ENCODE measurements around the gene KCNH3. TPM values are rescaled to one million over a fixed set of nuclear protein-coding genes. Genes with fewer than 3 reads are reported as not detected.

Gene KCNH3
- total and polyA plus RNA-seq, 10 of the 15 experiments (the other 5 are each of a cell fraction or from before 2014, with no cell fraction given), result 0.03 to 0.45 (median 0.08) TPM; not detected in 5

GRCh38 chr12:49560695-49561094 is 21.9 kb downstream of the KCNH3 start (continued):
- no peak for TF ChIP-seq MEF2B (IDR thresholded peaks at IDR 0.05; ENCODE audit: partially characterized antibody, poor library complexity, severe bottlenecking)
- TF ChIP-seq NFYA (IDR thresholded peaks at IDR 0.05; ENCODE audit: borderline replicate concordance, low read depth, low read length), result no peak
- no peak for TF ChIP-seq ZNF24 (IDR thresholded peaks at IDR 0.05)
- TF ChIP-seq BACH1 (IDR thresholded peaks at IDR 0.05; ENCODE audit: borderline replicate concordance), result no peak
- no peak for TF ChIP-seq SRF (IDR thresholded peaks at IDR 0.05; ENCODE audit: low read depth in 2 of 2, low read length in 2 of 2)

GRCh38 chr12:49562233-49562632 is 23.4 kb downstream of the KCNH3 start:
- H3K27ac ChIP-seq (ENCODE audit: control insufficient read depth, insufficient read depth), result no peak overlapping the region
- TF ChIP-seq BCL3 (IDR thresholded peaks at IDR 0.05; ENCODE audit: borderline replicate concordance, insufficient read depth, low read depth, low read length, poor library complexity, severe bottlenecking) (no peak), SMAD1 (IDR thresholded peaks at IDR 0.05; ENCODE audit: low read depth, partially characterized antibody) (no peak), RELA (IDR thresholded peaks at IDR 0.05; ENCODE audit: borderline replicate concordance, partially characterized antibody) (no peak), MTA3 (IDR thresholded peaks at IDR 0.05; ENCODE audit: borderline replicate concordance, low read length) (no peak), ATF2 (IDR thresholded peaks at IDR 0.05; ENCODE audit: low read length) (no peak), E4F1 (IDR thresholded peaks at IDR 0.05; ENCODE audit: borderline replicate concordance, partially characterized antibody) (no peak), GABPA (IDR thresholded peaks at IDR 0.05; ENCODE audit: low read depth) (no peak), KDM1A (IDR thresholded peaks at IDR 0.05; ENCODE audit: borderline replicate concordance) (no peak), CTCF (IDR thresholded peaks at IDR 0.05 in 2 of 3, conservative IDR thresholded peaks at IDR 0.05 in 1 of 3; ENCODE audit: control insufficient read depth in 2 of 3, extremely low read depth in 1 of 3, insufficient read depth in 1 of 3, low read depth in 3 of 3, low read length in 3 of 3) (no peak)

More at GRCh38 chr12:49562233-49562632, 23.4 kb downstream of the KCNH3 start:
- H3K4me3 ChIP-seq, result no peak overlapping the region
- FAIRE-seq, result no peak
- H3K9ac ChIP-seq (ENCODE audit: control insufficient read depth, insufficient read depth, low read length), result no peak overlapping the region
- ChIA-PET CTCF (interaction anchor here (2.0 kb wide), 1 partner anchor 203 kb away, joined by 6 read pairs; no protein-coding TSS in a partner anchor), SMC1A (ENCODE audit: uncharacterized antibody, unreplicated experiment) (interaction anchor here (0.6 to 1.8 kb wide), 2 partner anchors 34 to 658 kb away, joined by 3 to 6 read pairs; a partner anchor contains a TSS), RAD21 (ENCODE audit: unreplicated experiment) (no interaction called here), POLR2A (no interaction called here)
- ATAC-seq, result no peak
- intact Hi-C loops (cut with micrococcal nuclease; ENCODE audit: unreplicated experiment), result no loop called here
- no TSS peak for BruUV-seq (replicated peaks)
- H3K27me3 ChIP-seq (replicated peaks in 1 of 2; ENCODE audit: control insufficient read depth in 2 of 2, insufficient read depth in 2 of 2, low read length in 1 of 2), result no peaks in the 10 kb centered on the region
- H3K4me1 ChIP-seq (ENCODE audit: control insufficient read depth, insufficient read depth, low read length), result peaks cover 8% of the 10 kb centered on the region
- H2AFZ ChIP-seq (ENCODE audit: control insufficient read depth, low read depth, low read length), result no peak overlapping the region
- no peak overlapping the region for H3K4me2 ChIP-seq (ENCODE audit: control insufficient read depth, insufficient read depth)
- H3K36me3 ChIP-seq (ENCODE audit: control insufficient read depth in 2 of 2, insufficient read depth in 2 of 2, low read length in 1 of 2), result peaks cover 28 to 32% of the 10 kb centered on the region in 2 experiments
- no peaks in the 10 kb centered on the region for H3K9me3 ChIP-seq (replicated peaks; ENCODE audit: control insufficient read depth, insufficient read depth, low read length)
- WGBS (ENCODE audit: insufficient coverage, insufficient replicate concordance, low lambda C conversion rate, missing lambda C conversion rate), result 80% methylated on average over 6 of the region's 6 CpGs
- H3K79me2 ChIP-seq (ENCODE audit: control insufficient read depth, insufficient read depth, low read length), result peaks cover 14% of the 10 kb centered on the region
- no peaks in the 10 kb centered on the region for H4K20me1 ChIP-seq (ENCODE audit: control insufficient read depth, insufficient read depth)
- in situ Hi-C loops (cut with MboI), result no loop called here
- no peak for DNase-seq (ENCODE audit: low read depth, low spot score)
